GM23248 (cell line): ENCODE results near the gene SMARCC2. TPM values are rescaled to one million over a fixed set of nuclear protein-coding genes. Genes with fewer than 3 reads are reported as not detected.

Experiments
- DNase-seq: peaks from one replicate; pipeline ENCODE4 v3.0.0-alpha.2; 2015
- H2AFZ ChIP-seq: fragments of 200-600 bp; sonication (generic); 2 replicates; pipeline ENCODE4 v1.6.1; 2016; ENCODE audit warnings: antibody characterized with exemption
- H3F3A ChIP-seq: fragments of 200-600 bp; sonication (generic); 2 replicates; pipeline ENCODE4 v1.6.1; 2016; ENCODE audit warnings: mild to moderate bottlenecking, antibody characterized with exemption, mixed run types; ENCODE audit not compliant: insufficient read depth
- H3K27ac ChIP-seq: fragments of 200-600 bp; sonication (generic); 2 replicates; pipeline ENCODE4 v1.5.1; 2016; ENCODE audit warnings: mild to moderate bottlenecking
- H3K27me3 ChIP-seq: fragments of 200-600 bp; sonication (generic); replicated peaks from 2 replicates; pipeline ENCODE4 v1.6.1; 2016; ENCODE audit warnings: mild to moderate bottlenecking; ENCODE audit not compliant: insufficient read depth
- H3K36me3 ChIP-seq: fragments of 200-600 bp; sonication (generic); 2 replicates; pipeline ENCODE4 v1.6.1; 2016; ENCODE audit warnings: low read depth, mild to moderate bottlenecking
- H3K4me1 ChIP-seq: fragments of 200-600 bp; sonication (generic); 2 replicates; pipeline ENCODE4 v1.6.1; 2016; ENCODE audit warnings: mild to moderate bottlenecking; ENCODE audit not compliant: insufficient read depth
- H3K4me2 ChIP-seq: fragments of 200-600 bp; sonication (generic); one replicate; pipeline ENCODE4 v1.6.1; 2016; ENCODE audit warnings: mild to moderate bottlenecking; ENCODE audit not compliant: unreplicated experiment
- H3K4me3 ChIP-seq: fragments of 200-600 bp; sonication (generic); 2 replicates; pipeline ENCODE4 v1.5.1; 2016; ENCODE audit warnings: mild to moderate bottlenecking
- H3K79me2 ChIP-seq: fragments of 200-600 bp; sonication (generic); 2 replicates; pipeline ENCODE4 v1.6.1; 2016; ENCODE audit warnings: mild to moderate bottlenecking; ENCODE audit not compliant: insufficient read depth
- H3K9ac ChIP-seq: fragments of 200-600 bp; sonication (generic); 2 replicates; pipeline ENCODE4 v1.6.1; 2016; ENCODE audit warnings: mild to moderate bottlenecking
- H3K9me2 ChIP-seq: fragments of 200-600 bp; sonication (generic); 2 replicates; pipeline ENCODE4 v1.6.1; 2016; ENCODE audit warnings: mixed run types, mild to moderate bottlenecking, moderate library complexity; ENCODE audit not compliant: insufficient read depth
- H3K9me3 ChIP-seq: fragments of 200-600 bp; sonication (generic); one replicate; pipeline ENCODE4 v1.6.1; 2017; ENCODE audit warnings: low read depth
- H4K20me1 ChIP-seq: fragments of 200-600 bp; sonication (generic); 2 replicates; pipeline ENCODE4 v1.6.0; 2016; ENCODE audit not compliant: insufficient read depth
- EZH2 ChIP-seq: fragments of 200-600 bp; sonication (generic); IDR thresholded peaks from 2 replicates; pipeline ENCODE4 v1.6.1; 2018; ENCODE audit warnings: antibody characterized with exemption, mild to moderate bottlenecking; ENCODE audit not compliant: insufficient read depth, poor library complexity, severe bottlenecking
- EZH2phosphoT487 ChIP-seq: fragments of 200-600 bp; sonication (generic); IDR thresholded peaks from 2 replicates; pipeline ENCODE4 v1.6.1; 2018; ENCODE audit warnings: antibody characterized with exemption, moderate library complexity, mild to moderate bottlenecking, low read depth; ENCODE audit not compliant: insufficient read depth
- WGBS, 2 experiments: methylation state at CpG; one replicate each; pipeline ENCODE4 v1.1.6; 2015 to 2017; ENCODE audit warnings: low lambda C conversion rate in 2 of 2, low coverage in 1 of 2; ENCODE audit errors: missing lambda C conversion rate in 2 of 2; 5-methylcytosine and 5-hydroxymethylcytosine counted together
- in situ Hi-C: fragments of 300-500 bp; cut with MboI; formaldehyde crosslinking; loops from 2 replicates; pipeline ENCODE4 v1.15.0; 2020
- polyA plus RNA-seq: library from polyadenylated mRNA; unstranded; fragments of >200 nt; fragmentation: Nextera tagmentation; extraction: Ambion mirVana; gene quantifications from 2 replicates; pipeline ENCODE4 v1.2.1, GENCODE V29; 2016
- total RNA-seq: library from RNA; depleted of rRNA; stranded (reverse); fragments of >200 nt; shearing (Covaris generic); gene quantifications from 2 replicates; pipeline ENCODE4 v1.2.3, GENCODE V29; 2014

The SMARCC2 gene
- total and polyA plus RNA-seq, 2 experiments from 2014 or later, result 34.0 to 64.3 TPM

- in situ Hi-C loops, result no loop called here
- H3K9ac ChIP-seq, result no peak overlapping the region
- H3K9me3 ChIP-seq, result no peaks in the 10 kb centered on the region
- no peaks in the 10 kb centered on the region for H3K36me3 ChIP-seq
- H2AFZ ChIP-seq, result no peak overlapping the region
- no peak overlapping the region for H3K27ac ChIP-seq
- peaks cover 31% of the 10 kb centered on the region for H3K79me2 ChIP-seq
- TF ChIP-seq EZH2, result no peak
- TF ChIP-seq EZH2phosphoT487, result no peak
- peaks cover 26% of the 10 kb centered on the region for H3F3A ChIP-seq
- H3K4me1 ChIP-seq, result peaks cover 16% of the 10 kb centered on the region
- no peak overlapping the region for H3K4me2 ChIP-seq
- H3K4me3 ChIP-seq, result no peak overlapping the region
- 0 out of 2 replicates have a peak, but pooled peaks cover under 1% of the 10 kb centered on the region for H4K20me1 ChIP-seq
- WGBS, 2 experiments, result 100% methylated on average over 1 of the region's 1 CpG
- no peak for DNase-seq
- H3K9me2 ChIP-seq, result no peaks in the 10 kb centered on the region
- H3K27me3 ChIP-seq, result no peaks in the 10 kb centered on the region
These were observed 35.0 kb downstream of the SMARCC2 start for GRCh38 chr12:56154246-56154771.

GRCh38 chr12:56153678-56154065 lies 35.6 kb downstream of the SMARCC2 start:
- no peak overlapping the region for H3K4me2 ChIP-seq
- peaks cover 25% of the 10 kb centered on the region for H3K79me2 ChIP-seq
- 72 to 83% methylated on average over 5 of the region's 5 CpGs for WGBS, 2 experiments
- in situ Hi-C loops, result no loop called here
- peak overlapping the region; percentile 82; the same call in 1 of the 2 replicates for H3K9ac ChIP-seq
- no peaks in the 10 kb centered on the region for H3K9me3 ChIP-seq
- DNase-seq, result no peak
- H4K20me1 ChIP-seq, result no peaks in the 10 kb centered on the region
- no peak overlapping the region for H3K27ac ChIP-seq
- no peak overlapping the region for H2AFZ ChIP-seq
- TF ChIP-seq EZH2 (no peak), EZH2phosphoT487 (no peak)
- no peaks in the 10 kb centered on the region for H3K36me3 ChIP-seq
- no peaks in the 10 kb centered on the region for H3K9me2 ChIP-seq
- H3K4me1 ChIP-seq, result peaks cover 16% of the 10 kb centered on the region
- H3K4me3 ChIP-seq, result no peak overlapping the region
- H3F3A ChIP-seq, result peaks cover 20% of the 10 kb centered on the region
- no peaks in the 10 kb centered on the region for H3K27me3 ChIP-seq

DNA sequence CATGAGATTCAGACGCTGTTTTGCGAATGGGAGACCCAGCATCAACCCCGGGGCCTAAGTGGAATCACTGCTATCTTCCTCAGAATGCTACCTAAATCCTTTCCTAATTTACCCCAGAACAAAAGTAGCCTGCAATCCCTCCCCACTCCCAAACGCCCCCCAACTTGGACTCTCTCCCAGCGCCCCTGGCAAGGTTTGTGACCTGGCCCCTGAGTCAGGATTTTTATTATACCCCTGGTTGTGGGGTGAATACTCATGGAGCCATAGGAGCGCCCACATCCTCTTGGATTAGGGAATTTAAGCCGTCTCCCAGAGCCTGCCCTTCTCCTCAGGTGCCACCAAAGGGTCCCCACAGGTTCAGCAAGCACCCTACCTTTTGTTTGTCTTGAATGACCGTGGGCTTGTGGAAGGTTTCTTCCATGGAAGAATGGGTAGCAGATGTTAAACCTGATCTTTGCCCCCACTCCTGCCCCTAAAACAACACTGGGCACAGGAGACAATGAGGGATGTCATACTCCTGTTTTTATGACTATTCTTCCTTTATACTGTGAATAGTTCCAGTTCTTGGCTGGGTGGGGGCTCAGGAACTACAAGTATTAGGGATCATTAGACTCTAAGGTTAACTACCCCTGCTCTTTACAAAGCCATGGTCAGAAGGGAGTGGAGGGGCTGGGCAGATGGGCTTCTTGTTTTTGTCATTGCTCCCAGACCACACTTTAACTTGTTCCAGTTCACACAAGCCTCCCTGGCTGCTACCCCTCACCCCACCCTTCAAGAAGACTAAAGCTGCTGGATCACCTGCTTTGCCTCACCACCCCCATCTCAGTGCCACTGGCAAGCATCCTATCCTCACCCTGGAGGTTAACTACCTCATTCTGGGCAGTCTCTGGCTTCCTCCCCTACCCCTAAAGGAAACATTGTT lies 36.3 kb downstream of the SMARCC2 start:
- Histone ChIP-seq H3K4me3 (peak overlapping the region; percentile 78), H3K27ac (0 out of 2 replicates have a peak overlapping the region, but pooled peaks have one; percentile 81), H4K20me1 (no peaks in the 10 kb centered on the region), H3K9me2 (no peaks in the 10 kb centered on the region), H3K9me3 (no peaks in the 10 kb centered on the region), H2AFZ (peak overlapping the region; percentile 92), H3K4me1 (peaks cover 16% of the 10 kb centered on the region), H3K4me2 (peak overlapping the region; percentile 87), H3F3A (peaks cover 17% of the 10 kb centered on the region; the same call in 1 of the 2 replicates), H3K36me3 (no peaks in the 10 kb centered on the region), H3K79me2 (peaks cover 20% of the 10 kb centered on the region), H3K27me3 (no peaks in the 10 kb centered on the region), H3K9ac (peak overlapping the region; percentile 82)
- 1 to 3% methylated on average over 8 of the region's 8 CpGs for WGBS, 2 experiments
- in situ Hi-C loops, result no loop called here
- TF ChIP-seq EZH2, result no peak
- no peak for TF ChIP-seq EZH2phosphoT487
- peak; percentile 30 for DNase-seq

DNA sequence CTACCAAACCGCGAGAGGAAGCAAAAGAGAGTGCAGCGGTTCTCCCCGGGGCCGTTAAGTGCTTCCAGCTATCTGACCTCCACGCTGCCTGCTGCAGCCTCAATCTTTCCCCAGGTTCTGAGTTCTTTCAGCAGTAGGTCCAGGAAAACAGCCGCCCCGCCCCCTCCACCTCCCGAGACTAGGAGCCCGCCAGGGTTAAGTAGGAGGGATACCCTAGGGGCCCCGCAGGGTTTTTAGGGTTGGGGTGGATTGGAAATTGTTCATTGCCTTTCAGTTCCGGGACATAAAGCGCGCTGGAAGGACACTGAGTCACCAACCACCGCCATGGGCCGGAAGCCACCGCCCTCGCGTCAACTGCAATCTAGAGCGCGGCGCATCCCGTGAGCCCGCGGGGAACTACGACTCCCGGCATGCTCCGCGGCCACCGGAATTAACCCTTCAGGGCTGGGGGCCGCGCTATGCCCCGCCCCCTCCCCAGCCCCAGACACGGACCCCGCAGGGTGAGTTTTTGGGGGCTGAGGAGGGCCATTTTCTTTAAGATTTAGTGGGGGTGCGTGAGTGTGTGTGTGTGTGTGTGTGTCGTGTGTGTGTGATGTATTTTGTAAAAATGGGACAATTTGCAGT lies 37.0 kb downstream of the SMARCC2 start, which contains the start of gene MYL6B:
TSS of gene MYL6B (plus strand) at position 456 of the 624 bp plus-strand sequence. CDS start 1,332 bp downstream, outside the sequence.
- H3K4me2 ChIP-seq, result peak within 1 kb of the TSS; percentile 87
- 1% methylated on average over 23 to 28 of the region's 37 CpGs for WGBS, 2 experiments
- peaks cover 16% of the 10 kb centered on the region; the same call in 1 of the 2 replicates for H3F3A ChIP-seq
- peak; percentile 98 for DNase-seq
- H2AFZ ChIP-seq, result peak within 1 kb of the TSS; percentile 92
- H3K9ac ChIP-seq, result peak within 1 kb of the TSS; percentile 82
- no peaks in the 10 kb centered on the region for H3K9me3 ChIP-seq
- TF ChIP-seq EZH2, result no peak
- no peak for TF ChIP-seq EZH2phosphoT487
- in situ Hi-C loops, result no loop called here
- H3K4me3 ChIP-seq, result peak within 1 kb of the TSS; percentile 78
- no peaks in the 10 kb centered on the region for H3K36me3 ChIP-seq
- no peaks in the 10 kb centered on the region for H3K27me3 ChIP-seq
- H3K9me2 ChIP-seq, result no peaks in the 10 kb centered on the region
- H4K20me1 ChIP-seq, result no peaks in the 10 kb centered on the region
- H3K4me1 ChIP-seq, result peaks cover 16% of the 10 kb centered on the region
- H3K27ac ChIP-seq, result peak within 1 kb of the TSS; percentile 81
- H3K79me2 ChIP-seq, result peaks cover 20% of the 10 kb centered on the region
